HL-60/S4 treated with phorbol 12-myristate 13-acetate at 8.2 ng/mL for 4 days and 3 days (cell line): Measurements from ENCODE around the gene BTBD7.

Experiments used
- in situ Hi-C: fragments of 300-500 bp; cut with MboI; formaldehyde crosslinking; loops from 2 replicates; pipeline ENCODE4 v1.15.0; 2022; ENCODE audit warnings: low sequenced_read_pairs

The BTBD7 gene

DNA sequence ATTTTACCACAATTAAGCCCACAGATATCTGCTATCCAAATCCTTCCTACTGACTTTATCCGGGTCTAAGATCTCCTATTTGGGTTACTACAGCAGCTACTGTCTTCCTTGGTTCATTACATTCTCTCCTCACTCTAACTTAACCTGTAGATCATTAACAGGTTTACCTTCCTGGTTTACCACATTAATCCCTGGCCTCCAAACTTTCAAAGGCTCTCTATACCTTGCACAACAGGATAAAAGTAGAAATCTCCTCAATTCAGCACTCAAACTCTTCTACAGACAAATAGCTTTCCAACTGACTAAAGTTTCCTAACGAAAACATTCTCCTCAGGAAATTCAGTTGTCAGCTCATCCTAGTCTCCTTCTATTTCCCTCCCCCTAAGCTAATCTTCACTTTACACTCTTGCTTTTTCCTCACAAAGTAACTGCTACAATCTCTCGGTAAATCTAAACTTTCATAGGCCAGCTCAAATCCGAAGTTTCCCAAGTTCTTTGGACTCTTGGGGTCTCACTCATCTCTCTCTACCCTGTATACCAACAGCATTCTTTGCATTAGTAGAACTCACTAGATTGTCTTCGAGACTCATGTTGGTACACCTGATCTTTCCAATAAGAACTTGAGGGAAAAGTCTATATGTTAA lies 2.7 kb downstream of the BTBD7 start:
- in situ Hi-C loops = no loop called here

DNA sequence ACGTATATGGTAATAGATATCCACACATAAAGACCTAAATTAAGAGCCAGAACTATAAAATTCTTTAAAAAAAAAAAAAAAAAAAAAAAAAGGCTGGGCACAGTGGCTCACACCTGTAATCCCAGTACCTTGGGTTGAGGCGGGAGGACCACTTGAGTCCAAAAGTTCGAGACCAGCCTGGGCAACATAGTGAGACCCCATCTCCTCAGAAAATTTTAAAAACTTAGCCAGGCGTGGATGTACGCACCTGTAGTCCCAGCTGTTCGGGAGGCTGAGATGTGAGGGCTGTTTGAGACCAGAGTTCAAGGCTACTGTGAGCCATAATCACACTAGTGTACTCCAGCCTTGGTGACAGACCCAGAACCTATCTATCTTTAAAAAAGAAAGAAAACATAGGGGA lies 4.3 kb downstream of the BTBD7 start:
- in situ Hi-C loops = no loop called here

DNA sequence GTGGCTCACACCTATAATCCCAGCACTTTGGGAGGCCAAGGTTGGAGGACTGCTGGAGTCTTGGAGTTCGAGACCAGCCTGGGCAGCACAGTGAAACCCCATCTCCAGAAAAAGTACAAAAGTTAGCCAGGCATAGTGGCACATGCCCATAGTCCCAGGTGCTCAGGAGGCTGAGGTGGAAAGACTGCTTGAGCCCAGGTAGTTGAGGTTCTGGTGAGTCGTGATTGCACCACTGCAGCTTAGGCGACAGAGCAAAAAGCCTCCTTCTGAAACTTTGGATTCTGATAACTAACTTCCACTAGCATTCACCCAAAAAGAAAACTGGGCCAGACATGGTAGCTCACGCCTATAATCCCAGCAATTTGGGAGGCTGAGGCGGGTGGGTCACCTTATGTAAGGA lies 6.6 kb downstream of the BTBD7 start:
- in situ Hi-C loops = no loop called here

DNA sequence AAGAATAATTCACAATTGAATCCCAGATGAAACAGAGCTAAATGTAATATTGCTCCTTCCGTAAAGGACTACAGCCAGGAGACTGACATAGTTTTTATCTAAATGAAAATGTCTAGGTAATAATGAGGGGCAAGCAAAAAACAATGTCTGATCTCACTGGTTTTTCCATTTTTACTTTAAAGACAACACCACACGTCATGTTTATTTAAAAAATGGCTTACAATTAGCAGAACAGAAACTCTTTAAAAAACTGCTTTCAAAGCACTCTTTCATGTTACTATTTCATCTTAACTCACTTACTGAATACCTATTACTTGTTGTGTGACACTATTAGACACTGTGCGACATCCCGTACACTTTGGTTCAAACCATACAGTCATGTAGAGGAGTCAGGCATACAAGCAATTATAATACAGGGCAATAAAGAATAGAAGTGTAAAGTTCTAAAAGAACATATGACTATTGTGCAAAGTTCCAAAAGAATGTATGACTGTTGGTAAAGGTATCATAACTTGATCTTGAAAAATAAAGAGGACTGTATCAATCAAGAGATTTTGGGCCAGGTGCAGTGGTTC lies 9.1 kb downstream of the BTBD7 start:
- in situ Hi-C loops = no loop called here

DNA sequence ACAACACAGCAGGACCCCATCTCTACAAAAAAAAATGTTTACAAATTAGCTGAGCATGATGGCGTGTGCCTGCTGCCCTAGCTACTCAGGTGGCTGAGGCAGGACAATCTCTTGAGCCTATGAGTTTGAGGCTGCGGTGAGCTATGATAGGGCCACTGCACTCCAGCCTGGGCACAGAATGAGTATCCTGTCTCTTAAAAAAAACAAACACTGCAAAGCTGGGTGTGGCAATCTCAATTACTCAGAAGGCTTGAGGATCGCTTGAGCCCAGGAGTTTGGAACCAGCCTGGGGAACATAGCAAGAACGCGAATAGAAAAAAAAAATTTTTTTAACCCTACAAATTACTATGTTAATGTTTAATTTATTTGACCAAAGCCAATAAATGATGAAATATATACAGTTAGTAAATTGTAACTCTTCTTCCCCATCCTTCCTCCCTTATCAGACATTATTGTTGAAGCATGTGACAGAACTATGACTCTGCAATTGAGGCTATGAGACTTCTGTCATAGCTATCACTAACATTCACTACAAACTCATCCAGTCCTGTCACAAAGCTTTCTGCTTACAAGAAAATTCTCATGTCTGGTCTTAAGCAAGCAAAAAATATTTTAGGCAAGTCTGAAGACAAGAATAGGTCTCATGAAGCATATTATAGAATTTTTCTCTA lies 9.8 kb downstream of the BTBD7 start:
- in situ Hi-C loops = no loop called here

DNA sequence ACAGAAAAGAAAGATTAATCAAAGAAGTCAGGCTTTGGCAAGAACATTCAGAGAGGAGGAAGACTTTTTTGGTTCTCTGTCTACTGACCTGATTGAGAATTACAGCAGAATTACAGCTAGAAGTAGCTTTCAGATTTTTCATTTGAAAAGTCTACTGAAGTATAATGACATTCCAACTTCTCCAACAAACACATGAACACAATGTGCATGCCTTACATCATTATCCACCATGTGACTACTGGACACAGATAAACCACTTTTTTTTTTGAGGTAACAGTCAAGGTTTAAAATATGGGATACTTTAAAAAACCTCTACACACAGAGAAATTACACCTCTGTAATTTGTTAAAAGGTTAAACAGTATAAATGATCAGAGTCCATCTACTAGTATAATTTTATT lies 12.3 kb downstream of the BTBD7 start:
- in situ Hi-C loops = no loop called here

DNA sequence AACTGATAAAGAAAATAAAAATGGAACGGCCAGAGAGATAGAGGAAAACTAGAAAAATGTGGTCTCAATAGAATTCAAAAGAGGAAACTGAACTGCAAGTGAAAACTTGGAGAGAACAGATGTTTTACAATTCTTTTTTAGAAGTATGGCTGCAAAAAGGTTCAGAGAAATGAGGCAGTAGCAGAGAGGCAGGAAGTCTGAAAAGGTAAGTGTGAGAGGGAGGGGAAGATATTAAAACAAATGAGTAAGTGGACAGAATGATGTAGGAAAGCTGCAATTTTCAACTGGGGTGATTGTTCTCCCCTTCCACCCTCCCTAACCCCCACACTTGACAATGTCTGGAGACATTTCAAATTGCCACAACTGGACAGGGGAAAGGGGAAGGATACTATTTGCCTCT lies 12.9 kb downstream of the BTBD7 start:
- in situ Hi-C loops = no loop called here

DNA sequence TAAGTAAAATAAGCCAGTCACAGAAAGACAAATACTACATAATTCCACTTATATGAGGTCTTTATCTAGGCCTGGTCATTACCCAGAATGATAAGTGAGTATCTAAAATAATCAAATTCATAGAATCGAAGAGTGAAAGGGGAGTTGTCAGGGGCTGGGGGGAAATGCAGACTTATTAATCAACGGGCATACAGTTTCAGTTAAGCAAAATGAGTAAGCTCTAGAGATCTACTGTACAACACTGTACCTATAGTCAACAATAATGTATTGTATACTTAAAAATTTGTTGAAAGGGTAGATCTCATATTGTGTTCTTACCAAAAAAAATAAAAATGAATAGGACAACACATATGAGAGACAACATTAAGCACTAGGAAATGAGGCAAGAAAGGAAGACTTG lies 13.3 kb downstream of the BTBD7 start:
- in situ Hi-C loops = no loop called here

DNA sequence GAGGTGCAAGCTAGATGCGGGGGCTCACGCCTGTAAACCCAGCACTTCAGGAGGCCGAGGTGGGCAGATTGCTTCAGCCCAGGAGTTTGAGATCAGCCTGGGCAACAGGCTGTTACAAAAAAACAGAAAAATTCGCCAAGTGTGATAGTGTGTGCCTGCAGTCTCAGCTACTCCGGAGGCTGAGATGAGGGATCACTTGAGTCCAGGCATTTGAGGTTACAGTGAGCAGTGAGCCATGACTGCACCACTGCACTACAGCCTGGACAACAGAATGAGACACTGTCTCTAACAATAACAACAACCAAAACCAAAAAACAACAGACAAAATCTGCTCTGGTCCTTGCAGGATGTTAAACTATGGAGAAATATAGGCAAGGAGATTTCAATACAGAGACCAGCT lies 13.9 kb downstream of the BTBD7 start:
- in situ Hi-C loops = no loop called here

DNA sequence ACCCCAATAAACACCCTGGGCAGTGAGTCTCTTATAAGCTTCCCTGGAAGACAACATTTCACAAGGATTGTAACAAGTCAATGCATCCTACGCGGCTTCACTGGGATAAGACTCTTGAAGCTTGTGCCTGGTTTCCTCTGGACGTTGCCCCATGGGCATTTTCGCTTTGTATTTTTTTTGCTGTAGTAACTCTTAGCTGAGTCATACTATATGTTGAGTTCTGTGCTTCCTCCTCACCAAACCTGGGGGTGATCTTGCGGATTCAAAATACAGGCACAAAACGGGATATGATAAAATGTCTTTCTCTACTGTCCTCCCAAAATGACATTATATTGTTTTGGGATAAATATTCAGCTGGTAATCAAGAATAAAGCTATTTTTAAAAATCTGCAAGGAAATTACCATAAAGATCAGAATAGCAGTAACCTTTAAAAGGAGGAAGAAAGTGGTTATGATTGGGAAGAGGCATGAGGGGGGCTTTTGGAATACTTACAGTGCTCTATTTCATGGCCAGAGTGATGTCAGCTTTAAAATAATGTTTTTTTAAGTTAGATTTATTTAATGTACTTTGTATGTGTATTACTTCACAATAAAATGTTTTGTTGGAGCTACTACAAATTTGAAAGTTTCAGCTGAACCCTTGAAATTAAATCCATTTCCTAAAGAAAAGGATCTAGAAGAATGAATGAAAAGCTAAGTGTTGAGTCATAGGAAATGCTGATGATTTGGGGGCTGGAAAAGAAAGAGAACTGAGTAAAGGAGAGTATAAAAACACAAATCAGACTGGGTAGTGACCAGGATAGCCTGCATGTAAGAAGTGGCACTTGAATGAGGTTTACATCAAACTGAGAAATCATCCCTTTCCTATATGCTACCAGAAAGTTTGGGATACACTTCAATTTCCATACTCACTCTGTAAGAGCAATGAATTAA lies 14.7 kb downstream of the BTBD7 start:
- in situ Hi-C loops = no loop called here

DNA sequence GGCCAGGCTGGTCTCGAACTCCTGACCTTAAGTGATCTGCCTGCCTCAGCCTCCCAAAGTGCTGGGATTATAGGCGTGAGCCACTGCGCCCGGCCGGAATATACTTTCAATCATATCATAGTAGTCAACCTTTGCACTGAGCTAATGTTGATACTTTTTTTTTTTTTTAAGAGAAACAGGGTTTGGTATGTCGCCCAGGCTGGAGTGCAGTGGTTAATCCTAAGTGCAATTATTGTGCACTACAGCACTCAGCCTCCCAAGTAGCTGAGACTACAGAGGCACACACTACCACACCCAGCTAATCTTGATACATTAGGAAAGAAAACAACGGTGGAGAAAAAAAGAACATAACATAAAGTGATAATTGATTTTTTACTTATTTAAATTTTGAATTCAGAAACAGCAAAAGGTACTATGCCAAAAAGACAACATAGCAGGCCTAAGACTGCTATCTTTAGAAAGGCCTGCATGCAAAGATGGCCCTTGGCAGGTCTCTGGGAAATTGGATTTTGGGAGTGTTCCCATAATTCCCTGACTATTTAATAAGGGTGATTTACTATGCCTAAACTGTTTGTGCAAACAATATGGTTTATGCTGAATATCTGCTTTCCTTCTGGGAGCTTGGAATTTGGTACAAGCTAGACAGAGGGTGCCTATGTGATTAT lies 15.5 kb downstream of the BTBD7 start:
- in situ Hi-C loops = no loop called here

DNA sequence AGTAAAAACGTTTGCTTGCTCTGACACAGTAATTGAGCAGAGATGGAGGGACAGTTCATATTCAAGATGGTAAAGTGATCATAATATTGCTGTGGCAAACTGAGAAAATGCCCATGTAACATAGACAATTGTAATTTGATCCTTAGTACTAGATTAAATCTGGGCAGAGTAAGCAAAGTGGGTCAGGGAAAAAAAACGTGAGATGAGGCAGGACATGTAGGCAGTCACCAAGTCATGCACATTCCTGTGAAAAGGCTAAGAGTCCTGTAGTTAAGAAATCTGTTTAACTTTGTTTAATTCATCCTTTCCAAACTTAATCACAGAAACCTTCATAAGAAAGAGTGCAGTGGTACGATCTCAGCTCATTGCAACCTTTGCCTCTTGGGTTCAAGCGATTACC lies 16.1 kb downstream of the BTBD7 start:
- in situ Hi-C loops = no loop called here

DNA sequence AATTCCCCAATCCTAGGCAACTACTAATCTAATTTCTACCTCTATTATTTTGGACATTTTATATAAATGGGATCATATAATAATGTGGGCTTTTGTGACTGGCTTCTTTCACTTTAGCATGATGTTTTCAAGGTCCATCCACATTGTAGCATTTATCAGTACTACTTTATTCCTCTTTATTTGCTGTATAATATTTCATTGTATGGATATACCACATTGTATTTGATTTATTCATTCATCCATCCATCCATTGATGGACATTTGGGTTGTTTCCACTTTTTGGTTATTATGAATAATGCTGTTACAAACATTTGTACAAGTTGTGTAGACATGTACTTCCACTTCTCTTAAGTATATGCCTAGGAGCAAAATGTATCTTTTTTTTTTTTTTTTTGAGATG lies 17.3 kb downstream of the BTBD7 start:
- in situ Hi-C loops = no loop called here

DNA sequence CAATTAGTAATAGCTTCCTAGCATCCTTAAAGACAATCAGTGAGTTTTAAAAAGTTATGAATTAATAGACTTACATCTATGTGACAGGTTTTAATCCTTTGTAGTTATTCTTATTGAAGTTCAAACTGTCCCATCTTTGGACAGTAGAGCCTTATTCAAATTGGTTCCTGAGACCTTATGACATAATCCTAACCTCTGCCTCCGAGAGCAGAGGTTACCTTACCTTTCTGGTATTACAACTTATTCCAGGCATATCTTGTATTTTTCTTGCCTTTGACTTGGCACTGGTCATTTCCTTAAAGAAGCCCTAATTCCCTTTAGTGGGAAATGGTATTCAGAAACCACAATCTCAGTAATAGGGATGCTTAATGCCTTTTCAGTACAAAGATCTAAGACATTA lies 21.8 kb downstream of the BTBD7 start:
- in situ Hi-C loops = no loop called here

DNA sequence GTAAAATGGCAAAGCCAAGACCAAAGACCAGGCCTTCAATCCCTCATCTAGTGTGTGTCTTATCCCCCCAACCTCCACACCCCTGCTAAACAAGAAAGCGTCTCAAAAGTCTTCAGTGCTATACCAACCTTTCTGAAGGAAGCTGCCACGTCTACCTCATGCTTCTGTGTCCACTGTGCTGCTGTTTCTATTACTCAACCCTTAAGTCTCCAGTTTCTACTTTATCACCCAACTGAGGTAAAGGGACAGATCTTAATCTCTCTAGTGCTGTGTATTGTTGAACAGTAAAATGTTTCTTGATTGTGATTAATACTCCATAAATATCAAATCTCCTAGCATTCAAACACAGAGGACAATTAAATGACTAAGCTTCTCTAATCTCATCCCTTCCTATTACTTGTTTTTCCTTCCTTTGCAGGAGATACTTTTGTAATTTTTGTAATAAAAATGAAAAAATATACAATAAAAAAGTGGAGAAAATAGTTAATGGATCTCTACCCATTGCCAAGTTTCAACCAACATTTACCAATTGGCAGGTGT lies 23.3 kb downstream of the BTBD7 start:
- in situ Hi-C loops = no loop called here

DNA sequence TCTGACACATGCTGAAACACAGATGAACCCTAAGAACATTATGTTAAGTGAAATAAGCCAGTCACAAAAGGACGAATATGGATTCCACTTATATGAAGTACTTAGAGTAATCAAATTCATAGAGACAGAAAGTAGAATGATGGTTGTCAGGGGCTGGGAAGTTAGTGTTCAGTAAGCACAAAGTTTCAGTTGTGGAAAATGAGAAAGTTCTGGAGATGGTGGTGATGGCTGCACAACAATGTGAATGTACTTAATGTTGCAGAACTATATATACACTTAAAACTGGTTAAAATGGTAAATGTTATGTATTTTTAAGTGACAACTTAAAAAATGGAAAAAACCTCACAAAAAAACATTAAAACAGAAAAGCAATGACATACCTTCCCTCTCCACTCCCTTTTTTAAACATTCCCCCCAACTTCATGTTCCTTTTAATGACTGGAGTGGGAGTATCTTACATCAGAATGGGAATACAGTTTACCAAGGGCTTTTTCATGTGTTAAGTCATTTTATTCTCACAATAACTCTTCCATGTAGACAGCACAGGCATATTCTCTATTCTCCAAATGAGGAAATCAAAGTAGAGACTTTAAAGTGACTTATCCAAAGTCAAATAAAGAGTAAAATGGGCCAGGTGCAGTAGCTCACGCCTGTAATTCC lies 24.0 kb downstream of the BTBD7 start:
- in situ Hi-C loops = no loop called here

DNA sequence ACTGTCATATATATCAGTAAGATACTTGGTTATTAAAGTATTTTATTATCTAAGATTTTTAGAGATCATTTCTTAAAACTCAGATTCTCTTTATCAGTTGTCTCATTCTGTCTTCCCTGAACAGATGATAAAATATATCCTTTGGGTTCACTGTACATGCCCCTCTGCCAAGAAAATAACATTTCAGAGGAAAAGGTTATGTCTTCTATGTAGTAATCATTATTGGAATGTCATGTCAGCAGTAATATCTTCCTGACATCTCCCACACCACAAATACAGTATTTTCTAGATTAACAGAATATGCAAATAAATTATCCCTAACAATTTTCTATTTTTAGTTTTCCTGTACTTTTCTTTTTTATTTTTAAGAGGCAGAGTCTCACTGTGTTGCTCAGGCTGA lies 26.0 kb downstream of the BTBD7 start:
- in situ Hi-C loops = no loop called here

DNA sequence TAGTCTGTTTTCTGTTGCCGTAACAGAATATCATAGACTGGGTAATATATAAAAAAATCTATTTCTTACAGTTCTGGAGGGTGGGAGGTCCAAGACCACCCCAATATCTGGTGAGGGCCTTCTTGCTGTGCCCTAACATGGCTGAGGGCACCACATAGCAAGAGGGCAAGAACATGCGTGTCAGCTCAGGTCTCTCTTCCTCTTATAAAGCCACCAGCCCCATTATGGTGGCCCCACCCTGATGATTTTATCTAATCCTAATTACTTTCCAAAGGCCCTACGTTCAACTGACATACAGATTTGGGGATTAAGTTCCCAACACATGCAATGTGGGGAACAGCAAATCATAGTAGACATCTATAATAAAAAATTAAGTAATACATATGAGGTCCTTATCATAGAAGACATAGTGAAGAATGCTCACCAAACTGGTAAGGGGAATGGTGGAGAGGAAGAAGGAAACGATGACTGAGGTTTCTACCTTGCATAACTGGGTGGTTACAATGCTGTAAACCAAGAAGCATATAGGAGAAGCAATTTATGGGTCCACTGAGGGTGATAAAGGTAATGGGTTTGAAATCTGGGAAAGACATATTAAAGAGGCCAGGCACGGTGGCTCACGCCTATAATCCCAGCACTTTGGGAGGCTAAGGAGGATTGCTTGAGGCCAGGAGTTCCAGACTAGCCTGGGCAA lies 27.0 kb downstream of the BTBD7 start:
- in situ Hi-C loops = no loop called here

DNA sequence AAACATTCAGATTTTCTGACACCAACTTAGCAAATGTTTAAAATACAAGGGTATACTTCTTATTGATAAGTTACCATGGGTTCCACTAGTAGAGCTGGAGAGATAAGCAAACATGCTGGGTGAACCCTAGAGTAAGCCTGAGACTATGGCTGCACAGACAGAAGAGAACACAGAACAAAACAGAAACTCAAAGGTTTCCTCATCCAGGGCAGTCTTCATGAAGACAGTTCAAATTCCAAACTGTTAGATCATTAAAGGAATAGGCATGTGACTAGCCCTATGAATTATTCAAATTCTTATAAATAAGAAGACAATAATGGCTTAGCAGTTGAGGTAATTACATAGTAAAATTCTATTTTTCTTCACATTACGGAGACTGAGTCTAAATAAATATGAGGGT lies 28.1 kb downstream of the BTBD7 start:
- in situ Hi-C loops = no loop called here

DNA sequence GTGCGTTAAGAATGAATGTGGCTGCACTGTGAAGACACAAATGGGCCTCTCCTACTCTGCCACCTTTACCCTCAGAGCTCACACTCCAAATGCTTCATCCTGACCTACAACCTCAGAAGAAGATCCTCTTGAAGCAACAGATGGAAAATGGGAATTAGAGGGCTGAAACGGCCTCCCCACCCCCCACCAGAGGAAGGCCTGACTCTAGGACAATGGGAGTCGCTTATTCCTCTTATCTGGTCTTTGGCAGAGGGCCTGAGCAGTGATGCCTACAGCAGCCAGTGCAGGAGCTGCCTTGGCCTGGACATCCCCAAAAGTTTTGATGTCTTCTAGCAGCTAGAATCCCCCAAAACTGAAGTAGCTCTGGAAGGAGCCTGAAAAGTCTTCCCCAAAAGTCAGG lies 29.2 kb downstream of the BTBD7 start:
- in situ Hi-C loops = no loop called here
